ENCODE measurements around the gene MCEMP1.

MCEMP1 gene

DNA sequence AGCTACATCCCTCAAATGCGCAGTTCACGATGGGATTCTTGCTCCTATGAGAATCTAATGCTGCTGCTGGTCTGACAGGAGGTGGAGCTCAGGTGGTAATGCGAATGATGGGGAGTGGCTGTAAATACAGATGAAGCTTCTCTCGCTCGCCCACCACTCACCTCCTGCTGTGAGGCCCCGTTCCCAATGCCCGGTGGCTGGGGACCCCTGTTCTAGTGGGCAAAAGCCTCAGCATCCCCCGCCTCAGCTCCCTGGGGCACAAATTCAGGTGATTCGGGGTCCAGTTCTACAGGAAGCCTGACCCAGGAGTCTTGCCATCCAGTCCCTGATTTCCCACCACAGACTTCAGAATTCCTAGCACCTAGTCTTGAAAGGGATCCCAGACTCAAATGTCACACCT lies 4.4 kb upstream of the MCEMP1 start:
- DNase-seq = no peak

GRCh38 chr19:7674010-7675005 lies 2.6 kb upstream of the MCEMP1 start:
- no peak for DNase-seq

DNA sequence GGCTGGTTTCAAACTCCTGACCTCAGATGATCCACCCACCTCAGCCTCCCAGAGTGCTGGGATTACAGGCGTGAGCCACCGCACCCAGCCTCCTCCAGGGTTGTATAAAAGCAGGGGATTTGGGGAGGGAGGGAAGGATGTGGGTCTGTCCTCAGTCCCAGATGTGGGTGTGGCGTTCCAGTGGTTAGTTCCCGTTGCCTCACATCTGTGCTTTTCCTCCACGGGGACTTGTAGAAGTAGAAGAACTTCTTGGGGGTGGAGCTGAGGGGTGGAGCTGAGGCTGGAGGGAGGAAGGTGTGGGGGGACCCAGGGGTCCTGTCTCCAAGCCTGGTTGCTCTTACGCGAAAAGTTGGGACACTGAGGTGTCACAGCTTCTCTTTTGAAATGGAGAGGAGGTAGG lies 514 bp upstream of the MCEMP1 start:
- no peak for DNase-seq

- no peak for DNase-seq
These were observed 900 bp downstream of the MCEMP1 start for GRCh38 chr19:7677669-7678311.

GRCh38 chr19:7678971-7679751 lies 2.3 kb downstream of the MCEMP1 start:
- no peak for DNase-seq

DNA sequence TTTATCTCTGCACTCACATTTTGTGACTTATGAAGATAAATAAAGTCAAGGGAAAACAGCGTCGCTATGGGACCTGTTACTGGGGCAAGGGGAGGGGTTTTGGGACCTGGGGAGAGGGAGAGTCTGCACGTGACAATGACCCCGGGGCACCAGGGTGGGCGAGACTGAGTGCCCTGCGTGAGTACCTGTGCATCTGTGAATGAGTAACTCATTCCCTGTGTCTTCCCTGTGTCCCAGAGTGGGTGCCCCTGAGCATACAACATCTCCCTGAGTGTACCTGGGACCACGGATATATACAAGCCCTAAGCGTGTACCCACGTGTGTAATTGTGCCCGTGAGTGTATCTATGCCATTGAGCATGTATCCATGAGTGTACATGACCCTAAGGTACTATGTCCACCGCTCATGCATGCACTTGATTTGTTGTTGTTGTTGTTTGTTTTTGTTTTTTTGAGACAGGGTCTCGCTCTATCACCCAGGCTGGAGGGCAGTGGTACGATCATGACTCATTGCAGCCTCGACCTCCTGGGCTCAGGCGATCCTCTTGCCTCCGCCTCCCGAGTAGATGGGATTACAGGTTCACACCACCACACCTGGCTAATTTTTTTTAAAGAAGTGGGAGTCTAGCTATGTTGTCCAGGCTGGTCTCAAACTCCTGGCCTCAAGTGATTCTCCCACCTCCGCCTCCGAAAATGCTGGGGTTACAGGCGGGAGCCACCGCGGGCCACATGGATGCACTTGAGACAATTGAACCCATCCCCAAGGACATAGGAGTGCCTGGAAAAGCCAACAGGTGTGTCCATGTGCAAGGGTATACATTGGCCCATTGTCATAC lies 3.1 kb downstream of the MCEMP1 start:
- DNase-seq = no peak

- DNase-seq = peak; percentile 62 to 77
These were observed 3.9 kb downstream of the MCEMP1 start, which contains the start of gene TRAPPC5 for GRCh38 chr19:7680606-7681339. TSS of gene TRAPPC5 (plus strand) at chr19:7680833. CDS start at chr19:7682254, 1,421 bp downstream.

- DNase-seq = peak in 1 of 2 donors; percentile 23
These were observed 4.7 kb downstream of the MCEMP1 start for GRCh38 chr19:7681340-7682174.

DNA sequence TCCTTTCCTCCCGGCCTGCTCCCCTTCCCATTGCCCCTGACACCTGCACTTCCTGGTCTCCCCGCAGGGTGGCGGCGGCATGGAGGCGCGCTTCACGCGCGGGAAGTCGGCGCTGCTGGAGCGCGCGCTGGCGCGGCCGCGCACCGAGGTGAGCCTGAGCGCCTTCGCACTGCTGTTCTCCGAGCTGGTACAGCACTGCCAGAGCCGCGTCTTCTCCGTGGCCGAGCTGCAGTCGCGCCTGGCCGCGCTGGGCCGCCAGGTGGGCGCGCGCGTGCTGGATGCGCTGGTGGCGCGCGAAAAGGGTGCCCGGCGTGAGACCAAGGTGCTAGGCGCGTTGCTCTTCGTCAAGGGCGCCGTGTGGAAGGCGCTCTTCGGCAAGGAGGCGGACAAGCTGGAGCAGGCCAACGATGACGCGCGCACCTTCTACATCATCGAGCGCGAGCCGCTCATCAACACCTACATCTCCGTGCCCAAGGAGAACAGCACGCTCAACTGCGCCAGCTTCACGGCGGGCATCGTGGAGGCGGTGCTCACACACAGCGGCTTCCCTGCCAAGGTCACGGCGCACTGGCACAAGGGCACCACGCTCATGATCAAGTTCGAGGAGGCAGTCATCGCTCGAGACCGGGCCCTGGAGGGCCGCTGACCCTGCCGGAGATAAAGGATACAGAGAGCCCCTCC lies 5.4 kb downstream of the MCEMP1 start:
- DNase-seq = no peak

DNA sequence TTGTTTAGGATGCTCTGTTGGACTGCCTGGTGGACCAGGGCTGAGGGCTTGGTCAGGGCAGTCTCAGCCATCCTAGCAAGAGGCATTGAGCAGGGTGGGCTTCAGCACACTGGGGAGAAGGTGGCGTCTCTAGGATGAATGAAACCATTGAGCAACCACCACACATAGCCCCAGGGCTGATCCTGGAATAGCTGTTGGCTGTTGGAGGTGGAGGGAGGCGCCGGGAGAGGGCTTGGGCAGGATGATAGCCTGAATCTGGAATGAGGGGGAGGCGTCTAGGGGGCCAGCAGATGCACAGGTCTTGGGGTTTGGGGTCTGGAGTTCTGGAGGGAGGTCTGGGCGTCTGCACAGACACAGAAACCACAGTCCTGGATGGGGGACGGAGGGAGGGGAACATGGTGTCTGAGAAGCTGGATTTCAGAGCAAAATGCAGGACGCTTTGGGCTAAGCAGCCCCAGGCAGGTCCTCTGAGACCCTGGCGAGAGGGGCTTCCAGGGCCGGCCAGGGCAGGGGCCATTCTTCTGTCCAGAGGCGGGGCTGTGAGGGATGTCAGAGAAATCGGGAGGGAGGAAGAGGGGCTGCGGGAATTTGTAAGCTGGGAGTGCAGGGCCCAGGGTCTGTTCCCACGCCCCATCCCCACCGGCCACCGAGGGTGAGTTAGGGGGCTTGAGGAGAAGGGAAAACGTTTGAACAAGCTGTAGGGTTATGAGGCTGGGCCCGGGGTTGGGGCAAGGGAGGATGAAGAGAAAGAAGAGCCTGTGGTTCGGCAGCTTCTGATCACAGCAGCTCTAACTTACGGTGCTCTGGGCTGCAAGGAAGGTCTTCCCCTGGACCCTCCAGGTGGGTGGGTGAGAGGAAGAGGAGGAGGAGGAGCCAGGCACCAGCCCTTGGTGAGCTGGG lies 8.9 kb downstream of the MCEMP1 start:
- no peak for DNase-seq

DNA sequence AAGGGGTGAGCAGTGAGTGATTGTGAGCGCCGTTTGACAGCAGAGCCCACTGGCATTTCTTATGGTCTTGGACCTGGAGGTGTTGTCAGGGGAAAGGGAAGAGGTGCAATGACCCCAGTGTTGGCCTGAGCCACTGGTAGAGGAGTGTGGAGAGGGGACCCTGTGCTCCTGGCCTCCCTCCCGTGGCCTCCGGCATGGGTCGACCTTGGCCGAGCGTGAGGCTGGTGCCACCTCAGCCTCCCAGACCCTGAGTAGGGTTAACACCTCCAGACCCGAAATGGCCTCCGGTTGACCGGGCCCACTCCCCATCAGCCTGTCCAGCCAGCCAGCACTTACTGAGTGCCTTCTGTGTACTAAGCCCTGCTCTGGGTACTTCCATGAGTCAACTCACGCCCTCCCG lies 10.3 kb downstream of the MCEMP1 start:
- no peak for DNase-seq

DNA sequence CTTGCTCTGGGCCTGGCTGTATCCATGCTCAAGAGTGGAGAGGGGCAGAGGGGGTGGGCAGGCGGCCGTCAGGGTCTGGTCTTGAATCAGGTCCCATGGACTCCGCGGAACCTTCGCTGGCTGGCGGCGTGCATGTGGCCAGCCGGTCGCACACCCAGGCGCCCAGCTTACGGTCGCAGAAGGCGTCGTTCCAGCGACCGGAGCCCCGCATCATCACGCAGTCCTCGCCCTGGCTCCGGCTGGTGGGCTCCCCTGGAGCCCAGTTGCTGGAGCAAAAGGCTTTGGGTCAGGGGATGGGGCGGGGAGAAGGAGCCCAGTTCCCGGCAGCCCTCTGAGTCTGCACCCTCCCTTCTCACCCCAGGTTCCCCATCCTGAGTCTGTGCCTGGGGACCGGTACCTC lies 12.3 kb downstream of the MCEMP1 start:
- DNase-seq = no peak

- no peak for DNase-seq
These were observed 13.9 kb downstream of the MCEMP1 start for GRCh38 chr19:7690779-7691258.

DNA sequence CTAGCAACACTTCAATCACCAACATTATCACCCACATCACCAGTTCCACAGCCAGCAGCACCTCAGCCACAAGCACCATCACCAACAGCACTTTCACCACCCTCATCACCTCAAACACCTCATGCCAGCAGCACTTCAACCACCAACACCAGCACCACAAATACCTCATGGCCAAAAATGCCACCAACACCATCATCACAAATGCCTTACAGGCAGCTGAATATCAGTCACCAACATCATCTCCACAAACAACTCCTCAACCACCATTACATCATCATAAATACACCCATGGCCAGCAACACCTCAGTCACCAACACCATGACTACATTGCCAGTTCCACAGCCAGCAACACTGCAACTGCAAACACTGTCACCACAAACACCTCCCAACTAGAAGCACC lies 14.6 kb downstream of the MCEMP1 start:
- DNase-seq = no peak

- no peak for DNase-seq
These were observed 15.7 kb downstream of the MCEMP1 start for GRCh38 chr19:7692417-7693088.

GRCh38 chr19:7694499-7694898 lies 17.6 kb downstream of the MCEMP1 start:
- no peak for DNase-seq

- no peak for DNase-seq
These were observed 20.9 kb downstream of the MCEMP1 start for GRCh38 chr19:7697721-7698287.

DNA sequence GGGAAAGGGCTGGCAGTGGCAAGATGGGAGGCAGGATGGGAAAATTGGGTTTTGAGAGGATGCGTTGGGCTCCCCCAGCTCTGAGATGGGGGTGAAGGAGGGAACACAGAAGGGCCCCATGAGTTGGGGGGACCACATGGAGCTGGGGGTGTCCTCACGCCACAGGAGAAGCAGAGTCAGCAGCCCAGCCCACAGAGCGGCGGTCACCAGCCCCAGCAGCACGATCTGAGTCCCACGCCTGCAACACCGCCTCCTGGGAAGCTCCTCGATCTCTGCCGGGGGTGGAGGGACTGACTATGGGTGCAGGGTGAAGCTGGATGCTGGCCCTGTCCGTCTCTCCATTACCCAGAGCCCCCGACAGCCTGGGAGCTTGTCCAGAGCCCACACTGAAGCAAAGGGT lies 21.7 kb downstream of the MCEMP1 start:
- DNase-seq = no peak
